ENCODE measurements around the gene ERAP2.
"Not testable (repeated sequence)": the region's sequence is repeated elsewhere in the genome, so short reads cannot be mapped to it uniquely, and the experiment has no call there.

ERAP2 gene, protein sequence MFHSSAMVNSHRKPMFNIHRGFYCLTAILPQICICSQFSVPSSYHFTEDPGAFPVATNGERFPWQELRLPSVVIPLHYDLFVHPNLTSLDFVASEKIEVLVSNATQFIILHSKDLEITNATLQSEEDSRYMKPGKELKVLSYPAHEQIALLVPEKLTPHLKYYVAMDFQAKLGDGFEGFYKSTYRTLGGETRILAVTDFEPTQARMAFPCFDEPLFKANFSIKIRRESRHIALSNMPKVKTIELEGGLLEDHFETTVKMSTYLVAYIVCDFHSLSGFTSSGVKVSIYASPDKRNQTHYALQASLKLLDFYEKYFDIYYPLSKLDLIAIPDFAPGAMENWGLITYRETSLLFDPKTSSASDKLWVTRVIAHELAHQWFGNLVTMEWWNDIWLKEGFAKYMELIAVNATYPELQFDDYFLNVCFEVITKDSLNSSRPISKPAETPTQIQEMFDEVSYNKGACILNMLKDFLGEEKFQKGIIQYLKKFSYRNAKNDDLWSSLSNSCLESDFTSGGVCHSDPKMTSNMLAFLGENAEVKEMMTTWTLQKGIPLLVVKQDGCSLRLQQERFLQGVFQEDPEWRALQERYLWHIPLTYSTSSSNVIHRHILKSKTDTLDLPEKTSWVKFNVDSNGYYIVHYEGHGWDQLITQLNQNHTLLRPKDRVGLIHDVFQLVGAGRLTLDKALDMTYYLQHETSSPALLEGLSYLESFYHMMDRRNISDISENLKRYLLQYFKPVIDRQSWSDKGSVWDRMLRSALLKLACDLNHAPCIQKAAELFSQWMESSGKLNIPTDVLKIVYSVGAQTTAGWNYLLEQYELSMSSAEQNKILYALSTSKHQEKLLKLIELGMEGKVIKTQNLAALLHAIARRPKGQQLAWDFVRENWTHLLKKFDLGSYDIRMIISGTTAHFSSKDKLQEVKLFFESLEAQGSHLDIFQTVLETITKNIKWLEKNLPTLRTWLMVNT
- long read RNA-seq, donor 1, full-length matches to known transcripts: 2 of 2 reads
- long read RNA-seq, donor 1, partial matches to known transcripts: 0 of 2 reads
- long read RNA-seq, donor 1, other reads (novel, unspliced or antisense): 0 of 2 reads
- long read RNA-seq, donor 2, full-length matches to known transcripts: 1 of 1 reads
- long read RNA-seq, donor 2, partial matches to known transcripts: 0 of 1 reads
- long read RNA-seq, donor 2, other reads (novel, unspliced or antisense): 0 of 1 reads
- long read RNA-seq, donor 3: 0 reads
- long read RNA-seq, donor 4: 0 reads
- long read RNA-seq, donor 5: 0 reads
- long read RNA-seq, donor 6: 0 reads
- long read RNA-seq, donor 7: 0 reads
- long read RNA-seq, donor 8: 0 reads

DNA sequence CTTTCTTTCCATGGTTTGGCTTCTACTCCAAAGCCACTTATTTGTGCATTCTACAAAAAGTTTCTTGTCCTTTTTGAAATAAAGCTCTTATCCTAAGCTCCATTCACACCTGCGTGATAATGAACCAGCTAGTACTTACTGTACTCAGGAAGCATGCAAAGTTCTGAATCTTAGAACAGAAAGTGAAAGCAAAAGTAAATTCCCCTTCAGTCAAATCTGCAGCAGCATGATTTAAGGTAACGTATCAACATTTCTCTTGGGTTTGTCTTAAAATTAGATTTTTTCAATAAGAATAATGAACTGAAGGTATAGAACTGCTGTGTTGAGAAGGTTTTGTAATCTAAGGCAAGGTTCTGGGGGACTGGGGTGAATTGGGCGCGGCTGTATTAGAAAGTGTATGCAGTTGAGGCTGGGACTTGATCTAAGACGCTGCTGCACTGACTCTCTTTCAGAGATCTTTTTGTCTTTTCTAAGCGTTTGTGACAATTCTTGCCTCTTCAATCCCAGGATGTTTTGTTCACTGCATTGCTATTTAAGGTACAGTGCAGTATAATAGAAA, at the start of gene ERAP2:
Gene ERAP2 (plus strand): TSS at position 209 of the 559 bp plus-strand sequence. CDS start 3,186 bp downstream, outside the sequence.
- DNase-seq: peak; percentile 59

DNA sequence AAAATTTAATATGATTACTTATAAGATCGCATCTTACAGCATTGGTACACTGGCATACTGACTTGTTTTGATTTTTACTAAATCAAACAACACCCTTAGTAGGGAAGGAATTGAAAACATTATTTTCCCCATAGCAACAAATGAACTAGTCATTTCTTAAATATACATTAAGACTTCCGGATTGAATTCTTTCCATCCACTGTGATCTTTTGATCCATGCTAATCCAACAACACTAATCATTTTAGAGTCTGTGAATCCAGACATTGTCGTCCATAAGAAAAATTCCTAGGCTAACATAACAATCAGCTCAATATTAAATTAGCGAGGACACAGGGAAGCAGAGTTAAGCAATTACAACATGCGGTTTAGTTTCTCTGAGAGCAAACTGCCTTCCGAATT, 47.0 kb upstream of the ERAP2 start:
- no peak for DNase-seq

DNA sequence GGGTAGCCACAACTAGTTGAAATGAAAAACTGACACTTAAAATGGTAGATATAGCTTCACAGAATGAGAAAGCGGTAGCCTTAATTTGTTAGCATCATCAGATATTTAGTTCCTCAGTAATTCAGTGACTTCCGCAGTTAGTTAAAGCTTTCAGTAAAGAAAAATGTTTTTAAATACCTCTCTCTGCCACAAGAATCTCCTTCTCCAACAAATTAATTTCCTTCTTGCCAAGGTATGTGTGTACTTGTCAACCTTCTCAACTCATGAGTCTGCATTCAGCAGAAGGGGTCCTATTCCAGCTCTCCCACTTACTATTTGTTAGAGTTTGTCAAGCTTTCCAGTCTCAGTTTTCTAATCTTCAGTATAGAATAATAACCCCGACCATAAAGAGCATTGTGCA, 42.3 kb upstream of the ERAP2 start:
- DNase-seq: no peak

DNA sequence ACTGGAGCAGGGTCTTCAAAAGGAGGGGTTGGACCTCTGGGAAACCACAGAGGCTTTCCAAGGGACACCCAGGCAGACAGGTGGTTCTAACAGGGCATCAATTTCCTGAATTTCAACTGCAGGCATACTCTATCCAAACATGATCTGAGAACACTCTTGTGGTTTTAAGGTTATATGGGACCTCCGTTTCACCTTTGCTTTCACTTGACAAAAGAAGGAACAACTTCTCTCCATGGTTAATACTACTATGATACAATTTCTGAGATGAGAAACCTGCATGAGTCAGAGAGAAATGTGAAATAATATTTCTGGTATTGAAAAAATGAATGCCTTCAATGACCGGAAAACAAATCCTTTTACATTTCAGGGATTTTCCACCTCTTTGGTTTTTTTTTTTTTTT, 40.5 kb upstream of the ERAP2 start:
- no peak for DNase-seq

DNA sequence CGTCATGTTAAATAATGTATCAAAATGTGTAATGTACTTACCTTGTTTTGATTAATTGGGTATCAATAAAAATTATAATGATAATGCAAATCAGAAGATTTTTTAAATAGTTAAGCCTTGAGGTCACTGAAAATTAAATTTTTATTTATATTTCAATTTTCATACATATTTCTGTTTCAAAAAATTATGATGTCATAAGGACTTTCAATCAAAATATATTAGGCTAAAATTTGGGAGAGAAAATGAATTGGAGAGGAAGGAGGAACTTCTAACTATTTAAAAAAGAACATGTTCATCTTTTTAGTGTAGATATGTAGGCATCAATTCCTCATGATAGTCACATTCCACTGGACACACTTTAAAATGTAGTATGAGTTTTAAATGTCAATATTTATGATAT, 39.5 kb upstream of the ERAP2 start:
- no peak for DNase-seq

DNA sequence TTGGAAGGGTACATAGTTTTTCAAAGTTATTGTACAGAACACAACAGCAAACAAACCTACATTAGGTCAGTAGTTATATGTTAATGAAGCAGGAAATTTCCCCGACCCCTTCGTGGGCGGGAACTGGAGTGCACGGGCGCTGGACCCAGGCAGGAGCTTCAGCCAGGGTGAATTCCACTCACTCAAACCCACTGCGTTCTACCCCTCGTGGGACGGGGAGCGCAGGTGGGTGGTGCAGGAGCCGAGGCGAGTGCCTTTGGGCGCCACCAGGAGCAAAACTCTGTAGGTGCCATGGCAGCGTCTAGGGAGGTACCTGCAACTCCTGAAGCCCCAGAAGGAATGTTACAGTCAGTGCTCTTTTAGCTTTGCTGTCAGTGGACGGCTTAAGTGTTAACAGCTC, 39.0 kb upstream of the ERAP2 start:
- no peak for DNase-seq

DNA sequence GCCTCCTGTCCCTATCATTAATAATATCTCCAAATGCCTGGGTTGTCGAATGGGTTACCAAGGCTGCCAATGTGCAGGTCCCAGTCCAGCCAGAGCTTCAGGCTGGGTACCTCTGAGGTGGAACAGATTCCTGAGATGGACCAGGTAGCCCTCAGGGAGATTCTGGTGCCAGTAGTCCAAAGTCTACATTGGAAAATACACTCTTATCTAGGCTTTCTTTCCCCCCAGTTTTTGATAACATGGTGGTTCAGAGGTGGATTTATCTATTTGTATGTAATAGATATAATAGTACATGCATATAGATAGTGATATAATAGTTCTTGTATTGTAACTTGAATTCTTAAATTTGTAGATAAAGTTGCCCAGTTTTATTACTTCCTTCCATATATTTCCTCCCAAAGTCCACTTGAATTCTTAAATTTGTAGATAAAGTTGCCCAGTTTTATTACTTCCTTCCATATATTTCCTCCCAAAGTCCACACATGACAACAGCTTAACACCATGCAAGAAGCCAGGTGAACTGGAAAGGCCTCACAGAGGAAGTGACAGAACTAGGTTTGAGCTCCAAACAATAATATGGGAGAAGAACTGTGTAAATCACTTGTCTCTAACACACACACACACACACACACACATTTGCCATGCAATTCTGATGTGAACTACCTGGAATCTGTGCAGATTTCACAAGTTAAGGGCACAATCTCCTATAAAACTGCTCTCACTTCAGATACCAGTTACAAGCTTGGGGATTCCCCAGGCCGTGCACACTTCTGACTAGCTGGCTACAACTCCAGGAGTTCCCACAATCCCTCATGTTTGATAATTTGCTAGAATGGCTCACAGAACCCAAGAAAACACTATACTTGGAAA, 37.9 kb upstream of the ERAP2 start:
- no peak for DNase-seq

DNA sequence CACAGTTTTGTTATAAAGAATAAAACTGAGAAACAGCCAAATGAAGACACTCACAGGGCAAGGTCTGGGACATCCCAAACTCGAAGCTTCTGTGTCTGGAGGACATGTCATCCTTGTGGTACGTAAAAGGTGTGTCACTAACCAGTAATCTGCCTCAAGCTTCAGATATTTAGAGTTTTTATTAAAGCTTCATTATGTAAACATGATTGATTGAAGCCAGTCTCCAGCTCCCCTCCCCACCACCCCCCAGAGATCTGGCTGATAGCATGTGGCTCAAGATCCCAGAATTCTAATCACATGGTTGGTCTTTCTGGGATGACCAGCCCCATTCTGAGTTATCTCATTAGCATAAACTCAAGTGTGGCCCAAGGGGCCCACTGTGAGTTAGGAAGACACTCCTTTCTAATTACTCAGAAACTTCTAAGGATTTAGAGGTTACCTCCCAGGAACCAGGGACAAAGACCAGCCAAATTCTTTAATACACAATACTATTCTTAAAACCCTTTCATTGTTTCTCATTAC, 37.2 kb upstream of the ERAP2 start:
- no peak for DNase-seq

DNA sequence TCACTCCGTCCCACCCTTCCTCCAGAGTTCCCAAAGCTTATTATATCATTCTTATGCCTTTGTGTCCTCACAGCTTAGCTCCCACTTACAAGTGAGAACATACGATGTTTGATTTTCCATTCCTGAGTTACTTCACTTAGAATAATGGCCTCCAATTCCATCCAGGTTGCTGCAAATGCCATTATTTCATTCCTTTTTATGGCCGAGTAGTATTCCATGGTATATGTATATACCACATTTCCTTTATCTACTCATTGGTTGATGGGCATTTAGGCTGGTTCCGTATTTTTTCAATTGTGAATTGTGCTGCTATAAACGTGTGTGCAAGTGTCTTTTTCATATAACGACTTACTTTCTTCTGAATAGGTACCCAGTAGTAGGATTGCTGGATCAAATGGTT, 34.4 kb upstream of the ERAP2 start:
- DNase-seq: not testable (repeated sequence)

DNA sequence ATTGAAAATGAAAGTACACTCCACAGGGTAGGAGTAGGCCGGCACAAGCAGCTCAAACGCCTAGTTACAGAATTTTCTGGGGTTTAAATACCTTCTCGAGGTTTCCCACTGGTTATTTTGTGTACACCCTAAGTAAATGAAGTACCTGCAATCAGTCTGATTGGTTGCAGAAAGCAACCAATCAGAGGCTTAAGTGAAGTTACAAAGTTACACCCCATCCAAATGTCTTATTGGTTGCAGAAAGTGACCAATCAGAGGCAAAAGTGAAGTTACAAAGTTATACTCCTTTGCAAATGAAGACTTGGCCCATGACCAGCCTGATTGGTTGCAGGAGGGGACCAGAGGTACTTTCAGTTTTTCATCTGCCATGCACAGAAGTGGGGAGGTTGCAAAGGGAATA, 33.2 kb upstream of the ERAP2 start:
- no peak for DNase-seq

DNA sequence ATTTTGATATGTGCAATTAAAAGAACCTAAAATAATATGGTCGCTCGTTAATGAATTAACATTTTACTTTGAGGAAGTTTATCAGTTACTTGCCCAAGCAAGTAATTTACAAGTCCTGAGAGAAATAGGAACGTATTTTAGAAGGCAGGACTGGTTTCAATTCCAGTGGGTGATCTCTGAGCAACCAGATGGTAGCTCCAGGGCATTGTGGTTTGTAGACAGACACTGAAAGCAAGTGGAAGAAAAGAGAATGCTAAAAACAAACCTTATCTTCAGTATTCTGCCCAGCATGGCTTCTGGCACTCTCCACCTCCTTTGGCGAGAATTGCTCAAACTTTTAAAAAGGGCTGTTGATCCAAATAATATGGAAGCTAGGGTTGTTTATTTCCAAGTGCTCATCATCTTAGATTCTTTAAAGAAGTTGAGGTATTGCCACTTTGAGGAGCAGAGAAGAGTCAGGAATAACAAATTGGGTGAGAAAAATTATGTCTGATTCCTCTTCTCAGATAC, 31.8 kb upstream of the ERAP2 start:
- DNase-seq: no peak

DNA sequence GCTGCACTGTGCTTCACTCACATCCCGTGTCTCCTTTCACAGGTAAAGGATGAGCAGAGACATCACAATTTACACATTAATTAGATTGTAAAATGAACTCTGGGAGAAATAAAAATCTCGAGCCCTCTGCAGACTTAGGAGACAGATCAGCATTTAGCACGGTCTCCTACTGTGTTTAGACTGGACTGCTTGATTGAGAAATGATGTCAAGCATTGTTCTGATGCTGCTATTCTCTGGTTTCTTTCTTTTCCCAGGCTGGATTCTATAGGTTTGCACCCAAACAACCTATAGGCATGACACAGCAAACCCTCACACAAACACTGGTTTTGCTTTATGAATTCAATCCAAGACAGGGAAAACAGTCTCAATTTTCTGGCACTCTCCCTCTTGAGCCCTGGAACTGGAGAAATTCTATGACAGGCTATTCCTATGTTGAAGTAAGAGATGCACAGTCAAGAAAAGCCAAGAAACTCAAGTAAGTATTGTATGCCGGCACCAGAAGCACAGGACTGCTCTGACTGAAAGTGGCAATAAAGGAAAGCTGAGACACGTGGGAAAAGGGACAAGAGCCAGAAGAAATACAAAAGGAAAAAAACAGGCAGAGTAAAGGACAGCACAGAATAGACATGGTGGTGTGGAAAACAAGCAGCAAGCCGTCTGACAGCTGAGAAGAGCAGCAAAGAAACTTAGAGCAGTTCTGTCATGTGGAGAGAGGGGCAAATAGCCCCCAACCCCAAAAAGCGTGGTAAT, 24.8 kb upstream of the ERAP2 start:
- DNase-seq: no peak

DNA sequence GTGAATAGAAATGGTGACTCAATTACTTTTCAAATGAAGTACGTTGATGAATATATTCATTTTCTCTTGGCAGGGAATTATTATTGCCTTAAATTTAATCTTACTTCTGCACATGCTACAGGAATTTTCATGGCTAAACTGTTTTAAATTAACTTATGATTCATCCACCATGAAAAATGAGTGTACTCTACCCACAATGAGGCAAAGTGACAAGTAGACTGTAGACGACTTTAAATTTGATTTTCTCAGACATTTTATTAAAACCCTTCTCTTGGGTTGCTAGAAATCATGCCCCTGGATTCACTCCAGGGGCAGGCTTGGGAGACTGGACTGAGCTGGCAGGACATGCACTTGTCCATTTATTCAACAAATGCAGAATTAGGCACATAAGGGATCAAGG, 23.5 kb upstream of the ERAP2 start:
- DNase-seq: no peak

DNA sequence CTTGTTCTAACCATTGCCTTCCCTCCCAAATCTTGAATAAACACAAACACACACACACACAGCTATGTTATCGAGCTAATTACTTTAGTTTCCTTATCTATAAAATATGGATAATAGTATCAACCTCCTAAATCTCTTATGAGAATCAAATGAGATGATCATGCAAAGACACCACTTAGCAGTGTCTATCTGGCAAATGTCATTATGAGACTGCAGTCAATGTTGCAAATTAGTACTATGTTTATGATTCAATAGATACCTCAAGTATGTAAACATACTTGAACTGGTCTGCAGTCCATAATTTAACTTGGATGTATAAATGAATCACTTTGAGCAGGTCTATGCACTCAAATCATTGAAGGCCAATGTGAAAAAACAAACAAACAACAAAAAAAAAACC, 22.2 kb upstream of the ERAP2 start:
- DNase-seq: no peak

DNA sequence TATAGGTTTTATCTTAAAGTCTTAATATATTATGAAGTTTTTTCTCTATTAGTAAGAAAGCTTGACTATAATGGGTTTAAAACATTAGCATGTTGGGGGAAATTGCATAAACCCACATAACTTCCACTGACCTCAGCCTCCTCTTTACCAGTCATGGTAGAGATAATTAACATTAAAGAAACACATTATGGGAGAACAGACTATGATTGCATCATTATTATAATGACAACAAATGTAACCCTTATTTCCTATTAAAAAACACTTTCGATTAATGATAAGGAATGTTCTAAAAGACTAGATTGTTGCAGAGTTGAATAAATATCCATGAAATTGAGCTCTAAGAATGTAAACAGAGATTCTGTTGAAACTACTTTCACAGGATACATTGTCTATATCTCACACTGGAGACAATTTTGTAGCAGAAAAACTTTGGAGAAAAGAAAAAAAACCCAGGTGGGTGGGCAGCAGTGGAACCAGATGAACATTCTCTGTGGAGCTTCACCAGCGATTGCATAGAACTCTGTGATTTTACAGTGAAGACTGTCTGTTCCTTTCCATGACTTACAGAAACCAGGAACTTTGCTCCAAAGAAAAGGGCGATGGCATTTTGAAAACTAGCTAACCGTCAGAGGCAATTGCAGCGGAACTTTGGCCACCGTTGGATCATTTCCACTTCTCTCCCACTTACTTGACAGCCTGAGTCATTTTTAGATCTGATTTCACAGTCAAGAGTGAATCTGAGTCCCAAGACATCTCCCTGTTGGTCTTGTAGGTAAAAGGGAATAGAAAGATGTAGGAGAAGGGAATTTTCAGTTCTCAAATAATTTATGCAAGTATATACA, 21.0 kb upstream of the ERAP2 start:
- DNase-seq: no peak

DNA sequence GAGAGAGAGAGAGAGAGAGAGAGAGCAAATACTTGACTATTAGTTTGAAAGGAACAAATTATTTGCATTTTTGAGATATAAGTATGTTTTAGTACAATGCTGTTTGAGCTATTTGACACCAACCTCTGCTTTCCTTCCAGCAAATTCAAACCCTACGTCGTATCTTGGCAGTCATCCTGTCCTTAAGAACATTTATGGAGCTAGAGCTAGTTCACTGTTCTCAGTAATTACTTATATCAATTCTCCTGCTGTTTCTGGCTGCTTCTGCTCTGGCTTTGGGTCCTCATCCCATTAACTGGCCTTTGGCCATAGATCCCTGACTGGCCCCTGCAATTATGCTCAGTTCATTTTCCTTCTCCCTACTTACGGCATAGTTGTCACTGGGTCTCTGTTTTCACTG, 19.9 kb upstream of the ERAP2 start:
- DNase-seq: no peak

DNA sequence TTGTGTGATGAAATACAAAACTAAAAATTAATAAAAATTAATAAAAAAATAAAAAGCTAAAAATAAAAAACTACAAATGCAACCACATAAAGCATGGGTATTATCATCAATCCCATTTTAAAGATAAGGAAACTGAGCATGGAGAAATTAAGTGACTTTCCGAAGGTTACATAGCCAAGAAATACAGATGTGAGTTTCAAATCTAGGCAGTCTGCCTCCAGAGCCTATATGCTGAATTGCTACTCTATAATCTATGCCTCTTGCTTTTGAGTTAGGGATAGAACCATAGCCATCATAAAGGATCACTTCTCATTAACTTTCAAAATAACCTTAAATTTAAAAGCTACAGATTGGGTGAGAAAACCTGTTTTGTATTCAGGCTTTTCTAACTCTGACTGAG, 18.8 kb upstream of the ERAP2 start:
- no peak for DNase-seq

DNA sequence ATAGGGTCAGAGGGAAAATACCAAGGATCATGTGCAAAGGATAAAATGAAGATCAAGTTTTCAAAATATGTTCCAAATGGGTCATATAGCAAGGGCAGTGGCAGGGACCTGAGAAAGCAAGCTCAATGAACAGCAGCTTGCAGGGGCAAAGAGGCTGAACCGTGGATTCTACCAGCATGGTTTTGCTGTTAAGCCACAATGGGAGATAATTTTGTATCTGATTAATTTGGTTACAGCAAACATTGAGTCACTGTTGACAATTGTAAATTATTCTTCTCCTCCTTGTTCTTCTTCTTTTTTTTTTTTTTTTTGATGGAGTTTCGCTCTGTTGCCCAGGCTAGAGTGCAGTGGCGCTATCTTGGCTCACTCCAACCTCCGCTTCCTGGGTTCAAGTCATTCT, 18.4 kb upstream of the ERAP2 start:
- no peak for DNase-seq

DNA sequence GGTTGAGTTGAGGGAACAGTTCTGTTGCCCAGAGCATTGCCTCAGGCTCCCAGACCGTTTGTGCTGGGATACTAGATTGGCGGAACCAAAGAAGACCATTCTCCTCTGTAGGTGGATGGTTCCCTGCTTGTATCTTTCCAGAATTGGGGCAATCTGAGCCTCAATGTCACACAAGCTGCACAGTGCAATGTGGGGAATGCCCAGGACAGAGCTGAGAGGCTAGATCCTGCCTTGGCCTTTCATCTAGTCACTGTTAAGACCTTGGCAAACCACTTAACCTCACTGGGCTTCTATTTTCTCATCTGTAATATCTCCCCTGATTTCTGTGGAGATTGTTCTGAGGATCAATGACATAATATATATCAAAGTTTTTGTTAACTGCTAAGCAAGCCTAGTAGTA, 16.9 kb upstream of the ERAP2 start:
- DNase-seq: no peak

Data from right kidney (tissue), 9 donors.